Ovary (tissue), 9 donors: ENCODE measurements around the gene PRELID3B. TPM values are rescaled to one million over a fixed set of nuclear protein-coding genes. Genes with fewer than 3 reads are reported as not detected.

Source experiments
- DNase-seq, 5 donors: peaks; one replicate each; pipeline ENCODE4 v3.0.0-alpha.2; 2019 to 2020
- H3K27ac ChIP-seq, 2 donors: fragments of 200-600 bp; one replicate each; pipeline versions ENCODE4 v1.5.1 to v1.8.0; 2019 to 2022
- H3K27me3 ChIP-seq: fragments of 200-600 bp; one replicate; pipeline ENCODE4 v1.8.0; 2022
- H3K36me3 ChIP-seq: fragments of 200-600 bp; sonication (generic); one replicate; pipeline ENCODE4 v1.5.1; 2019
- H3K4me1 ChIP-seq: one replicate; pipeline ENCODE4 v1.8.1; 2013; ENCODE audit warnings: mild to moderate bottlenecking, moderate library complexity; ENCODE audit not compliant: insufficient read depth
- H3K4me3 ChIP-seq: fragments of 200-600 bp; sonication (generic); one replicate; pipeline ENCODE4 v1.5.1; 2017
- H3K9me3 ChIP-seq, 2 donors: fragments of 200-600 bp in 1 of 2; sonication (generic) in 1 of 2; one replicate each; pipeline versions ENCODE4 v1.5.1 to v1.8.1; 2013 to 2019; ENCODE audit warnings: mild to moderate bottlenecking in 1 of 2, moderate library complexity in 1 of 2
- EP300 ChIP-seq: sonication (generic); formaldehyde crosslinking; IDR thresholded peaks from one replicate; pipeline ENCODE4 v1.6.1; 2017; ENCODE audit warnings: antibody characterized with exemption
- POLR2A ChIP-seq: fragments of 450-650 bp; IDR thresholded peaks from one replicate; pipeline ENCODE4 v1.6.1; 2017; ENCODE audit warnings: antibody characterized with exemption, mild to moderate bottlenecking, moderate library complexity
- WGBS, 3 donors: extraction: QIAGEN DNeasy Blood & Tissue Kit in 1 of 3; methylation state at CpG; one replicate each; pipeline versions ENCODE4 v1.1.5 to v1.1.7; 2013 to 2017; 5-methylcytosine and 5-hydroxymethylcytosine counted together
- intact Hi-C, 4 donors: fragments of 100-400 bp; cut with DNase I; formaldehyde crosslinking; loops; one replicate each; pipeline versions ENCODE4 v1.11.0 to v1.15.1; 2022 to 2023
- polyA plus RNA-seq, 2 donors: library from polyadenylated mRNA; stranded (reverse); fragments of 200-250 nt in 1 of 2; fragments of 350-450 nt in 1 of 2; fragmentation: Illumina TruSeq in 1 of 2; extraction: RNeasy Lipid Tissue Mini Kit (QIAGEN cat#74804) in 1 of 2; gene quantifications; one replicate each; pipeline ENCODE4 v1.2.3, GENCODE V29; 2013 to 2014
- total RNA-seq, 7 donors: library from RNA; depleted of rRNA in 2 of 7; stranded (reverse); fragments of >200 nt in 2 of 7; fragmentation: NEBNext Ultra II Directional in 3 of 7; extraction: Animal tissue kit (Norgen Biotek cat#: 25700) in 3 of 7; gene quantifications; one replicate each; pipeline versions ENCODE4 v1.1.0 to v1.2.4, GENCODE V29; 2016 to 2023
- TF ChIP-seq, protein P1 (sequence below), 3 donors: fragments of 450-650 bp in 2 of 3; fragments of 200-600 bp in 1 of 3; IDR thresholded peaks; one replicate each; pipeline versions ENCODE4 v1.5.1 to v1.8.0; 2016 to 2022; ENCODE audit warnings: antibody characterized with exemption in 3 of 3, mild to moderate bottlenecking in 1 of 3
- donor health status: DM: no; HTN: no; CAD: no; lungs with moderate emphysema.
- donor health status: DM: no; HTN: no; CAD: no.
- donor health status: Bipolar disorder and iron deficiency.
- donor health status: DM: yes; HTN: yes; CAD: no.
- donor health status: DM: no; HTN: no; CAD: no.
- donor health status: DM: yes; HTN: yes; CAD: no.

PRELID3B gene
- total and polyA plus RNA-seq, 9 donors, result 16.8 to 40.8 (median 29.2) TPM

GRCh38 chr20:59075934-59076508 lies 33.4 kb upstream of the PRELID3B start:
- Histone ChIP-seq H3K4me3 (no peak overlapping the region), H3K36me3 (no peaks in the 10 kb centered on the region), H3K4me1 (no peaks in the 10 kb centered on the region), H3K9me3 (no peaks in the 10 kb centered on the region), H3K27me3 (no peaks in the 10 kb centered on the region), H3K27ac (no peak overlapping the region)
- no peak for DNase-seq
- intact Hi-C loops, result no loop called here
- WGBS, 3 donors, result 60 to 70% (median 64%) methylated on average over 4 of the region's 4 CpGs
- TF ChIP-seq POLR2A, result no peak
- TF ChIP-seq EP300, result no peak
- TF ChIP-seq, protein P1, sequence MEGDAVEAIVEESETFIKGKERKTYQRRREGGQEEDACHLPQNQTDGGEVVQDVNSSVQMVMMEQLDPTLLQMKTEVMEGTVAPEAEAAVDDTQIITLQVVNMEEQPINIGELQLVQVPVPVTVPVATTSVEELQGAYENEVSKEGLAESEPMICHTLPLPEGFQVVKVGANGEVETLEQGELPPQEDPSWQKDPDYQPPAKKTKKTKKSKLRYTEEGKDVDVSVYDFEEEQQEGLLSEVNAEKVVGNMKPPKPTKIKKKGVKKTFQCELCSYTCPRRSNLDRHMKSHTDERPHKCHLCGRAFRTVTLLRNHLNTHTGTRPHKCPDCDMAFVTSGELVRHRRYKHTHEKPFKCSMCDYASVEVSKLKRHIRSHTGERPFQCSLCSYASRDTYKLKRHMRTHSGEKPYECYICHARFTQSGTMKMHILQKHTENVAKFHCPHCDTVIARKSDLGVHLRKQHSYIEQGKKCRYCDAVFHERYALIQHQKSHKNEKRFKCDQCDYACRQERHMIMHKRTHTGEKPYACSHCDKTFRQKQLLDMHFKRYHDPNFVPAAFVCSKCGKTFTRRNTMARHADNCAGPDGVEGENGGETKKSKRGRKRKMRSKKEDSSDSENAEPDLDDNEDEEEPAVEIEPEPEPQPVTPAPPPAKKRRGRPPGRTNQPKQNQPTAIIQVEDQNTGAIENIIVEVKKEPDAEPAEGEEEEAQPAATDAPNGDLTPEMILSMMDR (IDR thresholded peaks at IDR 0.05), result no peak

- H3K27me3 ChIP-seq, result no peaks in the 10 kb centered on the region
- no peak overlapping the region for H3K27ac ChIP-seq
- H3K4me1 ChIP-seq, result no peaks in the 10 kb centered on the region
- no peak for DNase-seq
- WGBS, 3 donors, result 14 to 36% (median 26%) methylated on average over 3 of the region's 3 CpGs
- no peak overlapping the region for H3K4me3 ChIP-seq
- intact Hi-C loops, result no loop called here
- TF ChIP-seq POLR2A, result no peak
- TF ChIP-seq, protein P1 (IDR thresholded peaks at IDR 0.05), result no peak
- TF ChIP-seq EP300, result no peak
- no peaks in the 10 kb centered on the region for H3K9me3 ChIP-seq
- H3K36me3 ChIP-seq, result no peaks in the 10 kb centered on the region
Observed at GRCh38 chr20:59074456-59074855, 31.9 kb upstream of the PRELID3B start.

DNA sequence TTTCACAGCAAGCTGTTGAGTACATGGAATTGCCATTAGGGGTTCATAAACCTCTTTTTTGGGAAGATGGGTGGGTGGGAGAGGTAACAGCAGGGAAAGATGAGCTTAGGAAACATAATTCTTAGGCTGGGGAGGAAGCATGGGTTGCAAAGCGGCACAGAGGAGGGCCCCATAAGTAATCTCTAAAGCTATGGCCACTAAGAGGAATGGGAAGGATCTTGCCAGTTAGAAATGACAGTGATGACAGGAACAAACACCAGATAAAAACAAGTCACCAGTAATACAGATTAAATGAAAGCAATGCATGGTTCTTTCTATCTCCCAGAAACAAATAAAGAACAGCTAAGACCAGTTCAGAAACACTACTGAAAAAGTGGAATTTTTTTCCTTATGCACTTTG lies 31.0 kb upstream of the PRELID3B start:
- no peaks in the 10 kb centered on the region for H3K36me3 ChIP-seq
- H3K4me1 ChIP-seq, result no peaks in the 10 kb centered on the region
- TF ChIP-seq, protein P1 (IDR thresholded peaks at IDR 0.05), result no peak
- TF ChIP-seq POLR2A (no peak), EP300 (no peak)
- 83 to 95% (median 93%) methylated on average over 1 of the region's 1 CpG for WGBS, 3 donors
- no peak overlapping the region for H3K4me3 ChIP-seq
- H3K9me3 ChIP-seq, result no peaks in the 10 kb centered on the region
- H3K27ac ChIP-seq, result no peak overlapping the region
- intact Hi-C loops, result no loop called here
- no peak for DNase-seq
- H3K27me3 ChIP-seq, result no peaks in the 10 kb centered on the region

GRCh38 chr20:59071216-59071615 lies 28.6 kb upstream of the PRELID3B start:
- Histone ChIP-seq H3K9me3 (no peaks in the 10 kb centered on the region), H3K27ac (no peak overlapping the region), H3K27me3 (no peaks in the 10 kb centered on the region), H3K4me3 (no peak overlapping the region), H3K4me1 (no peaks in the 10 kb centered on the region), H3K36me3 (no peaks in the 10 kb centered on the region)
- intact Hi-C loops, result no loop called here
- TF ChIP-seq EP300 (no peak), POLR2A (no peak)
- TF ChIP-seq, protein P1 (IDR thresholded peaks at IDR 0.05), result no peak
- no peak for DNase-seq
- 90 to 97% (median 91%) methylated on average over 1 of the region's 1 CpG for WGBS, 3 donors
